ENCODE results near the gene ASB16.

GRCh38 chr17:44144966-44145739 is 25.4 kb upstream of the ASB16 start:
- TF ChIP-seq CTCF (IDR thresholded peaks at IDR 0.05): no peak
- TF ChIP-seq POLR2A (IDR thresholded peaks at IDR 0.05): no peak
